H9 (cell line): ENCODE results near the gene SCAF8. TPM values are rescaled to one million over a fixed set of nuclear protein-coding genes. Genes with fewer than 3 reads are reported as not detected.
A peak's percentile ranks its signal among the peaks of the same experiment; 100 is the strongest.

Experiments used
- DNase-seq: peaks from one replicate; pipeline ENCODE4 v3.0.0-alpha.2; 2017
- H2AFZ ChIP-seq: one replicate; pipeline ENCODE4 v1.6.1; 2013; ENCODE audit warnings: mild to moderate bottlenecking, low read length, control low read depth, moderate library complexity
- H2AK5ac ChIP-seq: 2 replicates; pipeline ENCODE4 v1.6.1; 2013; ENCODE audit warnings: low read length, control low read depth, mixed read lengths; ENCODE audit not compliant: insufficient read length
- H2BK120ac ChIP-seq: one replicate; pipeline ENCODE4 v1.6.1; 2013; ENCODE audit warnings: low read depth, mild to moderate bottlenecking, low read length, control low read depth, inconsistent platforms; ENCODE audit not compliant: poor library complexity, severe bottlenecking
- H2BK12ac ChIP-seq: 2 replicates; pipeline ENCODE4 v1.6.1; 2013; ENCODE audit warnings: low read length, control low read depth, mixed read lengths, low read depth; ENCODE audit not compliant: insufficient read length
- H2BK15ac ChIP-seq: 2 replicates; pipeline ENCODE4 v1.6.1; 2013; ENCODE audit warnings: low read depth, low read length, control low read depth
- H2BK20ac ChIP-seq: one replicate; pipeline ENCODE4 v1.6.1; 2013; ENCODE audit warnings: low read depth, mild to moderate bottlenecking, low read length, control low read depth, inconsistent platforms; ENCODE audit not compliant: poor library complexity, severe bottlenecking
- H2BK5ac ChIP-seq: 2 replicates; pipeline ENCODE4 v1.6.1; 2013; ENCODE audit warnings: low read length, control low read depth, mixed read lengths; ENCODE audit not compliant: insufficient read length
- H3K14ac ChIP-seq: 2 replicates; pipeline ENCODE4 v1.6.1; 2013; ENCODE audit warnings: low read length, control low read depth; ENCODE audit not compliant: insufficient read depth
- H3K18ac ChIP-seq: 2 replicates; pipeline ENCODE4 v1.6.1; 2013; ENCODE audit warnings: low read depth, mild to moderate bottlenecking, mixed read lengths, low read length, control low read depth; ENCODE audit not compliant: insufficient read length
- H3K23ac ChIP-seq: 2 replicates; pipeline ENCODE4 v1.6.1; 2013; ENCODE audit warnings: low read length, control low read depth, mixed read lengths, low read depth; ENCODE audit not compliant: insufficient read length
- H3K23me2 ChIP-seq: 2 replicates; pipeline ENCODE4 v1.6.1; 2013; ENCODE audit warnings: low read depth, mild to moderate bottlenecking, mixed read lengths, low read length, control low read depth; ENCODE audit not compliant: insufficient read length, poor library complexity, severe bottlenecking
- H3K27ac ChIP-seq: 2 replicates; pipeline ENCODE4 v1.5.1; 2013; ENCODE audit warnings: low read length, control low read depth, mixed read lengths, low read depth; ENCODE audit not compliant: insufficient read length
- H3K27me3 ChIP-seq: 2 replicates; pipeline ENCODE4 v1.6.1; 2013; ENCODE audit warnings: low read length, control low read depth, inconsistent platforms; ENCODE audit not compliant: insufficient read depth
- H3K4ac ChIP-seq: 2 replicates; pipeline ENCODE4 v1.6.1; 2013; ENCODE audit warnings: low read depth, mild to moderate bottlenecking, control low read depth, inconsistent platforms, low read length, moderate library complexity
- H3K4me1 ChIP-seq: 2 replicates; pipeline ENCODE4 v1.6.1; 2013; ENCODE audit warnings: low read length, control low read depth, inconsistent platforms; ENCODE audit not compliant: insufficient read depth
- H3K4me2 ChIP-seq: 2 replicates; pipeline ENCODE4 v1.6.1; 2013; ENCODE audit warnings: low read length, control low read depth, mixed read lengths; ENCODE audit not compliant: insufficient read length, insufficient read depth
- H3K56ac ChIP-seq: 2 replicates; pipeline ENCODE4 v1.6.1; 2013; ENCODE audit warnings: low read depth, mild to moderate bottlenecking, mixed read lengths, low read length, control low read depth; ENCODE audit not compliant: insufficient read length
- H3K79me1 ChIP-seq: 2 replicates; pipeline ENCODE4 v1.6.1; 2013; ENCODE audit warnings: low read depth, mild to moderate bottlenecking, moderate library complexity, low read length, control low read depth, inconsistent platforms; ENCODE audit not compliant: insufficient read depth, poor library complexity, severe bottlenecking
- H3K79me2 ChIP-seq: 2 replicates; pipeline ENCODE4 v1.6.1; 2013; ENCODE audit warnings: low read length, control low read depth, inconsistent platforms; ENCODE audit not compliant: insufficient read depth
- H3K9ac ChIP-seq: 2 replicates; pipeline ENCODE4 v1.6.1; 2013; ENCODE audit warnings: low read length, control low read depth, mixed read lengths; ENCODE audit not compliant: insufficient read length; ENCODE audit errors: extremely low read depth
- H3K9me3 ChIP-seq: one replicate; pipeline ENCODE4 v1.6.1; 2013; ENCODE audit warnings: low read depth, low read length, inconsistent platforms; ENCODE audit not compliant: control insufficient read depth
- H3T11ph ChIP-seq: one replicate; pipeline ENCODE4 v1.6.1; 2013; ENCODE audit warnings: mild to moderate bottlenecking, low read length, control low read depth, inconsistent platforms
- H4K20me1 ChIP-seq: one replicate; pipeline ENCODE4 v1.6.1; 2013; ENCODE audit not compliant: control insufficient read depth, insufficient read length, insufficient read depth
- H4K5ac ChIP-seq: 2 replicates; pipeline ENCODE4 v1.6.1; 2013; ENCODE audit warnings: low read depth, mild to moderate bottlenecking, mixed read lengths, low read length, control low read depth; ENCODE audit not compliant: insufficient read length
- H4K8ac ChIP-seq: replicated peaks from 2 replicates; pipeline ENCODE4 v1.6.1; 2013; ENCODE audit warnings: low read length, control low read depth, mixed read lengths, low read depth; ENCODE audit not compliant: insufficient read length
- H4K91ac ChIP-seq: 2 replicates; pipeline ENCODE4 v1.6.1; 2013; ENCODE audit warnings: low read depth, mild to moderate bottlenecking, moderate library complexity, mixed read lengths, low read length, control low read depth; ENCODE audit not compliant: insufficient read length
- H3K27ac Mint-ChIP-seq, 3 experiments: 2 replicates in 2 of 3; 3 replicates in 1 of 3; pipeline ENCODE4 v1.8.0; 2020 to 2021; ENCODE audit warnings: mixed read lengths in 3 of 3, mild to moderate bottlenecking in 1 of 3, moderate library complexity in 1 of 3
- H3K27me3 Mint-ChIP-seq: 2 replicates; pipeline ENCODE4 v1.8.0; 2021; ENCODE audit warnings: low read depth, mild to moderate bottlenecking, moderate library complexity, mixed read lengths
- H3K36me3 Mint-ChIP-seq, 3 experiments: 2 replicates in 2 of 3; 3 replicates in 1 of 3; pipeline ENCODE4 v1.8.0; 2020 to 2021; ENCODE audit warnings: low read depth in 3 of 3, mixed read lengths in 3 of 3; ENCODE audit not compliant: insufficient read depth in 1 of 3
- H3K4me1 Mint-ChIP-seq, 2 experiments: 2 replicates each; pipeline ENCODE4 v1.8.0; 2020; ENCODE audit warnings: mixed read lengths in 2 of 2
- H3K4me3 Mint-ChIP-seq, 2 experiments: 2 replicates in 1 of 2; 3 replicates in 1 of 2; pipeline ENCODE4 v1.8.0; 2020 to 2021; ENCODE audit warnings: mild to moderate bottlenecking in 2 of 2, mixed read lengths in 2 of 2, moderate library complexity in 1 of 2
- H3K9me3 Mint-ChIP-seq, 2 experiments: 2 replicates in 1 of 2; 3 replicates in 1 of 2; pipeline ENCODE4 v1.8.0; 2020; ENCODE audit warnings: mild to moderate bottlenecking in 2 of 2, mixed read lengths in 2 of 2, moderate library complexity in 1 of 2
- WGBS: extraction: QIAGEN DNeasy Blood & Tissue Kit; methylation state at CpG from one replicate; pipeline ENCODE4 v1.1.7; 2013; ENCODE audit warnings: missing lambda C conversion rate, low lambda C conversion rate, mixed read lengths; ENCODE audit not compliant: insufficient read length; ENCODE audit errors: extremely low coverage; 5-methylcytosine and 5-hydroxymethylcytosine counted together
- total RNA-seq: library from RNA; stranded (reverse); gene quantifications from 2 replicates; pipeline ENCODE4 v1.2.1, GENCODE V29; 2021
- TF ChIP-seq, protein P1 (sequence below): fragments of 200-600 bp; sonication (generic); conservative IDR thresholded peaks from 3 replicates; pipeline ENCODE4 v1.8.0; 2021; ENCODE audit warnings: antibody characterized with exemption, mild to moderate bottlenecking

Gene SCAF8
- total RNA-seq, 1 experiment from 2014 or later: 78.5 TPM

DNA sequence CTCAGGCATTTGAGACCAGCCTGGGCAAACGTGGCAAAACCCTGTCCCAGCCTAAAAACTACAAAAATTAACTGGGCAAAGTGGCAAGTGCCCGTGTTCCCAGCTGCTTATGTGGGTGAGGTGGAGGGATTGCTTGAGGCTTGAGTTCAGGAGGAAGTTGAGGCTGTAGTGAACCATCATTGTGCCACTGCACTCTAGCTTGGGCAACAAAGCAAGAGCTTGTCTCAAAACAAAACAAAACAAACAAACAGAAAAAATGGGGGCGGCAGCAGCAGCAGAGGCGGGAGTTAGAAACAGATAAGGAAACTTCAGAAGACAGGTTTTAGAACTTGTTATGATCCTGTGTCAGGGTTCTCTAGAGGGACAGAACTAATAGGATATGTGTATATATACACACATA, 49.0 kb downstream of the SCAF8 start:
- H3K23ac ChIP-seq: no peak overlapping the region
- no peak overlapping the region for H2AK5ac ChIP-seq
- H2BK120ac ChIP-seq: no peak overlapping the region
- H2BK12ac ChIP-seq: no peak overlapping the region
- TF ChIP-seq, protein P1, sequence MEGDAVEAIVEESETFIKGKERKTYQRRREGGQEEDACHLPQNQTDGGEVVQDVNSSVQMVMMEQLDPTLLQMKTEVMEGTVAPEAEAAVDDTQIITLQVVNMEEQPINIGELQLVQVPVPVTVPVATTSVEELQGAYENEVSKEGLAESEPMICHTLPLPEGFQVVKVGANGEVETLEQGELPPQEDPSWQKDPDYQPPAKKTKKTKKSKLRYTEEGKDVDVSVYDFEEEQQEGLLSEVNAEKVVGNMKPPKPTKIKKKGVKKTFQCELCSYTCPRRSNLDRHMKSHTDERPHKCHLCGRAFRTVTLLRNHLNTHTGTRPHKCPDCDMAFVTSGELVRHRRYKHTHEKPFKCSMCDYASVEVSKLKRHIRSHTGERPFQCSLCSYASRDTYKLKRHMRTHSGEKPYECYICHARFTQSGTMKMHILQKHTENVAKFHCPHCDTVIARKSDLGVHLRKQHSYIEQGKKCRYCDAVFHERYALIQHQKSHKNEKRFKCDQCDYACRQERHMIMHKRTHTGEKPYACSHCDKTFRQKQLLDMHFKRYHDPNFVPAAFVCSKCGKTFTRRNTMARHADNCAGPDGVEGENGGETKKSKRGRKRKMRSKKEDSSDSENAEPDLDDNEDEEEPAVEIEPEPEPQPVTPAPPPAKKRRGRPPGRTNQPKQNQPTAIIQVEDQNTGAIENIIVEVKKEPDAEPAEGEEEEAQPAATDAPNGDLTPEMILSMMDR: no peak
- H3K18ac ChIP-seq: no peak overlapping the region
- no peak overlapping the region for H3K4ac ChIP-seq
- H2BK15ac ChIP-seq: no peak overlapping the region
- Mint-ChIP-seq H3K4me1 (peaks cover 14 to 21% of the 10 kb centered on the region in 2 experiments), H3K9me3 (no peaks in the 10 kb centered on the region), H3K4me3 (no peak overlapping the region), H3K27me3 (peaks cover 2% of the 10 kb centered on the region; the same call in 1 of the 2 replicates), H3K36me3 (peaks cover 17 to 40% (median 27%) of the 10 kb centered on the region in 3 experiments; a peak in 6 of 7 replicates), H3K27ac (peak overlapping the region in 2 of 3 experiments; percentile 22 to 74; a peak in 3 of 7 replicates)
- no peak overlapping the region for H3K4me2 ChIP-seq
- H2BK5ac ChIP-seq: no peak overlapping the region
- H3K9me3 ChIP-seq: no peaks in the 10 kb centered on the region
- peaks cover 1% of the 10 kb centered on the region; the same call in 1 of the 2 replicates for H3K79me2 ChIP-seq
- H3K56ac ChIP-seq: no peak overlapping the region
- no peak overlapping the region for H3K9ac ChIP-seq
- no peak overlapping the region for H2BK20ac ChIP-seq
- no peaks in the 10 kb centered on the region for H3K27me3 ChIP-seq
- H3K14ac ChIP-seq: no peak overlapping the region
- no peak overlapping the region for H4K91ac ChIP-seq
- H4K8ac ChIP-seq: no peak overlapping the region
- no peak overlapping the region for H3T11ph ChIP-seq
- WGBS: no CpG with 5 or more reads among the region's 4 CpGs
- H3K27ac ChIP-seq: no peak overlapping the region
- H3K79me1 ChIP-seq: no peaks in the 10 kb centered on the region
- H4K20me1 ChIP-seq: no peaks in the 10 kb centered on the region
- no peaks in the 10 kb centered on the region; the same call in 1 of the 2 replicates for H3K4me1 ChIP-seq
- H2AFZ ChIP-seq: no peak overlapping the region
- no peaks in the 10 kb centered on the region for H3K23me2 ChIP-seq
- no peak overlapping the region for H4K5ac ChIP-seq
- no peak for DNase-seq
